ENCODE results near the gene PTPA. TPM values are rescaled to one million over a fixed set of nuclear protein-coding genes. Genes with fewer than 3 reads are reported as not detected.

PTPA gene
- total RNA-seq, 1 donor from 2014 or later = 39.5 TPM

- Histone ChIP-seq H3K4me3 (ENCODE audit: low read depth, low read length) (no peak overlapping the region), H3K27me3 (ENCODE audit: control insufficient read depth, insufficient read depth, low read length) (no peaks in the 10 kb centered on the region), H3K36me3 (ENCODE audit: control insufficient read depth, insufficient read depth, low read length) (peaks cover 22% of the 10 kb centered on the region)
- FAIRE-seq = no peak
- TF ChIP-seq CTCF (IDR thresholded peaks at IDR 0.05; ENCODE audit: insufficient read depth, low read length, severe bottlenecking) = no peak
- no peak for DNase-seq (ENCODE audit: low read depth)
These were observed 27.4 kb downstream of the PTPA start for GRCh38 chr9:129138476-129139232.

- FAIRE-seq (no peak), DNase-seq (ENCODE audit: low read depth) (peak; percentile 75)
- TF ChIP-seq CTCF (IDR thresholded peaks at IDR 0.05; ENCODE audit: insufficient read depth, low read length, severe bottlenecking) = peak; percentile 75
- no peaks in the 10 kb centered on the region for H3K27me3 ChIP-seq (ENCODE audit: control insufficient read depth, insufficient read depth, low read length)
- peaks cover 22% of the 10 kb centered on the region for H3K36me3 ChIP-seq (ENCODE audit: control insufficient read depth, insufficient read depth, low read length)
- peak overlapping the region; percentile 40 for H3K4me3 ChIP-seq (ENCODE audit: low read depth, low read length)
These were observed 28.2 kb downstream of the PTPA start for GRCh38 chr9:129139233-129139992.

- peak; percentile 88 for FAIRE-seq
- Histone ChIP-seq H3K4me3 (ENCODE audit: low read depth, low read length) (peak overlapping the region; percentile 40), H3K36me3 (ENCODE audit: control insufficient read depth, insufficient read depth, low read length) (peaks cover 20% of the 10 kb centered on the region), H3K27me3 (ENCODE audit: control insufficient read depth, insufficient read depth, low read length) (no peaks in the 10 kb centered on the region)
- DNase-seq (ENCODE audit: low read depth) = peak; percentile 97
- TF ChIP-seq CTCF (IDR thresholded peaks at IDR 0.05; ENCODE audit: insufficient read depth, low read length, severe bottlenecking) = no peak
These were observed 28.8 kb downstream of the PTPA start for GRCh38 chr9:129139993-129140396.

- Histone ChIP-seq H3K4me3 (ENCODE audit: low read depth, low read length) (peak overlapping the region; percentile 16), H3K27me3 (ENCODE audit: control insufficient read depth, insufficient read depth, low read length) (no peaks in the 10 kb centered on the region), H3K36me3 (ENCODE audit: control insufficient read depth, insufficient read depth, low read length) (peaks cover 18% of the 10 kb centered on the region)
- no peak for FAIRE-seq
- no peak for TF ChIP-seq CTCF (IDR thresholded peaks at IDR 0.05; ENCODE audit: insufficient read depth, low read length, severe bottlenecking)
- DNase-seq (ENCODE audit: low read depth) = peak; percentile 63
These were observed 29.3 kb downstream of the PTPA start for GRCh38 chr9:129140397-129141065.

- FAIRE-seq (no peak), DNase-seq (ENCODE audit: low read depth) (peak; percentile 69)
- TF ChIP-seq CTCF (IDR thresholded peaks at IDR 0.05; ENCODE audit: insufficient read depth, low read length, severe bottlenecking) = no peak
- Histone ChIP-seq H3K27me3 (ENCODE audit: control insufficient read depth, insufficient read depth, low read length) (no peaks in the 10 kb centered on the region), H3K4me3 (ENCODE audit: low read depth, low read length) (no peak overlapping the region), H3K36me3 (ENCODE audit: control insufficient read depth, insufficient read depth, low read length) (peaks cover 19% of the 10 kb centered on the region)
These were observed 30.1 kb downstream of the PTPA start for GRCh38 chr9:129141066-129142041.
